HG03439 (cell line): ENCODE results near the gene SCAMP2.

ENCODE experiments used
- ATAC-seq: cut with Tn5 transposase; IDR thresholded peaks from one replicate; pipeline ENCODE4 v1.9.1; 2021; ENCODE audit warnings: mild to moderate bottlenecking, moderate library complexity; ENCODE audit not compliant: unreplicated experiment

The SCAMP2 gene

DNA sequence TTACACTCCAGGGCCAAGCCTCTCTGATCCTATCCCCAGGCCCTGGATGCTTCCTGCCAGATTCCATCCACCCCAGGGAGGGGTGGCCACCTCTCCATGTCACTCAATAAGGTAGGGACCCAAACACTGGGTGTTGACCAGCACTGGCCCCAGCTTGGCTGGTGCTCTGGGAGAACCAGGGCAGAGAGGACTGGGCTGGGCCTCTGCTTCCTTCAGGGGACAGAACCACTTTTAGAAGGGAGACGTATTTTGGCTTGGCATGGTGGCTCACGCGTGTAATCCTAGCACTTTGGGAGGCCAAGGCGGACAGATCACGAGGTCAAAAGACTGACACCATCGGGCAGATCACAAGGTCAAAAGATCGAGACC lies 51.4 kb downstream of the SCAMP2 start:
- no peak for ATAC-seq

DNA sequence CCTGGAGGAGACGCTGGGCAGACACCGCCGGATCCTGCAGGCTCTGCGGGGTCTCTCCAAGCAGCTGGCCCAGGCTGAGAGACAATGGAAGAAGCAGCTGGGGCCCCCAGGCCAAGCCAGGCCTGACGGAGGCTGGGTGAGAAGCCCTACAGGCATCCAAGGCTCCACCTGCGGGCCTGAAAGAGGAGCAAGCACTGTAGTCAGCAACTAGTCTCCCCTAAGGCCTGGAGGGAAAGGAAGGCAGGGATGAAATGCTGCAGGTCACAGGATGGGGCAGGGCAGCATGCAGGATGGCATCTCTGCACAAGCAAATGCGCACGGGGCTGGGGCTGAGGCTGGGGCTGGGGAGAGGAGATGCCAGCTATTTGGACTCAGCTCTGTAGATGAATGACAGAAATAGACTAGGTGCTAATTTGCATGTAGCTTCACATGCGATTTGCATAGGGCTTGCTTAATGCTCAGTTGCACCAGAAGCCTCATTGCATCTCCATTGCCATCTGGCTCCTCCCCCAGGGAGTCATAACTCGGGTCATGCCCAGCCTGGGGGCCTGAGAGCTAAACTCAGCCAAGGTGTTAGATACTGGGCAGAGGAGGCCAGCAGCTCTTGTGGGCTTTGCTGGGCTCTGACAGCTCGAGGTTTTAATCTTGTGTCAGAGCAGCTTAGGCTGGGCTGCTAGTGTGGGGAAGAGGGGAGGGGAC lies 51.9 kb downstream of the SCAMP2 start:
- ATAC-seq: no peak

DNA sequence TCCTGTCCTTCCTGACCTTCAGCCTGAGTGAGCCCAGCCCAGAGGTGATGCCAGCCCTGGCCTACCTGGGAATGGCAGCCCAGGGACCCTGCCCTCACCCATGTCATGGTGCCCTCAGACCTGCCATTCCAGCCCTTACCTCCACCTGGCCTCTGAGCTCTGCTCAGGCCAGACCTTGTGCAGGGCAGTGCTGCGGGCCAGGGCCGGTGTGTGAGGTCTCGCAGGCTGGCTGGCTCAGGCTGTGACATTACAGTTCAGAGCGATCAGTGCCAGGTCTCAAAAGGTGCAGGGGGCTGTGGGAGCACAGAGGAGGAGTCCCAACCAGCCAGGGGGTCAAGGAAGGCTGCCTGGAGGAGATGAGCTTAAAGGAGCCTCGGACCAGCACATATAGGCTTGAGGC lies 53.1 kb downstream of the SCAMP2 start:
- ATAC-seq: no peak

DNA sequence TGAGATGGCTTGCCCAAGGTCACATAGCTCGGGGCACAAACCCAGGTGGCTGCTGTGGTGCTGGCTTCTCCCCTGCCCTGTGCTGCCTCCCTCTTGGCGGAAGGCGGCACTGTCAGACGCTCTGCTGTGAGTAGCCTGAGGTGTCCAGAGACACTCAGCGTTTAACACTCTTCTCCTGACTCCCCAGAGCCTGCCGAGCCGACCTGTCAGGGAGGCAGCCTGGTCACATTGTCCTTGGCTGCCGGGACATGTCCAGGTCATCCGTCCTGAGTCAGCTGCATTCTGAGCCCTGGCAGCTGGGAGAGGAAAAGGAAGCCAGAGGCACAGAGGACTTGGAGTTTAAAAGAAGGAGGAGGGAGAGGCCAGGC lies 55.8 kb downstream of the SCAMP2 start:
- no peak for ATAC-seq

DNA sequence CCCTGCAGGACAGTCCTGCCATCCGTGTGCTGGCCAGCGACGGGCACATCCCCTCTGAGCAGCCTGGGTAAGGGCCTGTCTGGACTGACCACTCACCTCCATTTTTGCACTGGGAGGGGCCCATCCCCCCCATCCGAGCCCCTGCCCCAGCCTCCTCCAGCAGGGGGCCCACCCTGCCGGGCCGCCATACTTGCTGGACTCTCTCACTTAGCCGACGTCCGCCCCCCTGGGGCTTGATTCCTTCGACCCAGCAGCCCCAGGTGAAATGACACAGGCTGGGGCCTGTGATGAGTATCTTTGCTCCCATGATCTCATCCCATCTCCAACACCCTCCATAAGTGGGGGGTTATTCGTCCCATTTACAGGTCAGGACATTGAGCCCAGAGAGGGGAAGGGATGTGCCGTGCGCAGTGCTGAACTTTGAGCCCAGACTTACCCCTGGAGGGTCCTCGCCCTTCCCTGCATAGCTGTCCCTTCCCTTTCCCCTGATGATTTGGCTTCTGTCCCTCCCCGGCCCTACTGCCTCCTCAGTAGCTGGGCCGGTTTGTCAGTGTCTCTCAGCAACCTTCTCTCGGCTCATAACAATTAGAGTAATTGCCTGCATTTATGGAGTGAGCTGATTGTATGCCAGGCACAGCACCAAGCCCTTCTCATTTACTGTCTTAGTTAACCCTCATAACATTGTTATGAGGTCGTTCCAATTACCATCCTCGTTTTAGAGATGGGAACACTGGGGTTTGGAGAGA lies 56.4 kb downstream of the SCAMP2 start:
- no peak for ATAC-seq

DNA sequence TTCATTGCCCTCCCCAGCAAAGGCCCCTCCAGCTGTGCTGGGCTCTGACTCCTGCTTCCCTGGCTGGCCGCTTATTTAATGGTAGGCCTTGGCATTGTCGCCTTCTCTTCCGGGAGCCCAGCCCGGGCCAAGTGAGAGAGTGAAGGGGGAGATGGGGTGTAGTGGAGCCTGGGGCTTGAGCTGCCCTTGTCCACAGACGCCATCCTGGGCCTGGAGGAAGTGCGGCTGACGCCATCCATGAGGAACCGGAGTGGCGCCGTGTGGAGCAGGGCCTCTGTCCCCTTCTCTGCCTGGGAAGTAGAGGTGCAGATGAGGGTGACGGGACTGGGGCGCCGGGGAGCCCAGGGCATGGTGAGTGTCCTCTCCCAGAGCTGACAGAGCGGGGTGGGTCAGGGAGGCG lies 57.2 kb downstream of the SCAMP2 start:
- no peak for ATAC-seq

DNA sequence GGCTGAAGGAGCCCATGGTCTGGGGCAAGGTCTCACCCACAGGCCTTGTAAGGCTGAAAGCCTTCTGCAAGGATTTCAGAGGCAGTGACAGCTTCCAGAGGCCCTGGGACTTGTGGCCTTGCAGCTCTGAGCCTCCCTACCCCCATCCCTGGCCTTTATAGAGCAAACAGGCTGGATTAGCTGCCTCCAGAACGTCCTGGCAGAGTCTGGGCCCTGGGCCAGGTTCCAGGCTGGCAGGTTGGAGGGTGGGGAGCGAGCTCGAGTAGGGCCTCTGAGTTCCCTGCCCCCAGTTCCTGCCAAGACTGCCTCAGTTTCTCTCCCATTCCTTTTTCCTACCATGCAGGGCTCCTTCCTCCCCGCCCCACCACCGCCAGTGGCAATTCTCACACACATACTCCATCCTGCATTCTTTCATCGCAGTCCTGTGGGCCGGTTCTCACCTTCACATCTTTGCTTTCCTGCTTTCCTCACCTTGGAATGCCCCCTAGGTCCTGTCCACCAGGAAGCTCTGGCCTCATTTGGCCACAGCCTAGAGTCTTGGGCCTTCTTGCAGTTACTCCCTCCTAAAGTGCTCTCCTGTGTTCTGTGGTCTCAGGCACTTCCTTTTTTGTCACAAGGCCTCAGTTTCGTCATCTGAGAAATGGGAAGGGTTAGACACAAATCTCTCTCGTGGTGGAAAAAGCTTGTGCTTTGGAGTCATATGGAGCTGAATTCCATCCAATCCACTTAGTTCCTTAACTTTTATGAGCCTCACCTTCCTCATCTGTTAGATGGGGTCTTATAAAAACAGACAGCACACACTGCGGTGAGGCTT lies 57.8 kb downstream of the SCAMP2 start:
- no peak for ATAC-seq

DNA sequence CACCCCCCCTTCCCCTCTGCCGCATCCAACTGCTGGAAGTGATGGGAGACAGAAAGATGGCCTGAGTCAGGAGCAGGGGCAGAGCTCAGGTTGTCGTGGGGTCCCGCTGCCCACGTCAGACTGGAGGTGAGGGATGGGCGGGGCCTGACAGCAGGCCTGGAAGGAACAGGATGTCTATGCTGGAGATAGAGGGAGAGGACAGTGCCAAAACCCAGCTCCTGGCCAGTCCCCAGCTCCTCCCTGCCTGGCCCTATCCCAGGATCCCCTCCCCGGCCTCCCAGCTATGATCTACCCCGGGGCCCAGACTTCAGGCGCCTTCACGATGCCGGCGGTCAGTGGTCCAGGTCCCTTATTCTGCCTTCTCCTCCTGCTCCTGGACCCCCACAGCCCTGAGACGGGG lies 60.6 kb downstream of the SCAMP2 start, which contains the start of gene LMAN1L:
Gene LMAN1L, plus strand, starts transcription at position 303 of the 400 bp plus-strand sequence. Its CDS starts 20 bp downstream, at position 323.
- ATAC-seq: no peak

DNA sequence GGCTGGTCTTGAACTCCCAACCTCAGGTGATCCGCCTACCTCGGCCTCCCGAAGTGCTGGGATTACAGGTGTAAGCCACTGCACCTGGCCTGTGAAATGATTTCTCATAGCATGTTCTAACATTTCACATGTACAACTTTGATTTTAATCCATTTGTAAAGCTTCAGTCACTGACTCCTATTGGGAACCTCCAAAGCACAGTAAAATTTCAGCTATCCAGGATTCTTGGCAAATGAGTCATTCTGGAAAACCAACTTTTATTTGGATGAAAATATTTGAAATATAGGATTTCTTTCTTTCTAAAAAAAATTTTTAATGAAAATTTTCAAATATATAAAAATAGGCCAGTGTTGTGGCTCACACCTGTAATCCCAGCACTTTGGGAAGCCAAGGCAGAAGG lies 63.2 kb downstream of the SCAMP2 start:
- no peak for ATAC-seq

DNA sequence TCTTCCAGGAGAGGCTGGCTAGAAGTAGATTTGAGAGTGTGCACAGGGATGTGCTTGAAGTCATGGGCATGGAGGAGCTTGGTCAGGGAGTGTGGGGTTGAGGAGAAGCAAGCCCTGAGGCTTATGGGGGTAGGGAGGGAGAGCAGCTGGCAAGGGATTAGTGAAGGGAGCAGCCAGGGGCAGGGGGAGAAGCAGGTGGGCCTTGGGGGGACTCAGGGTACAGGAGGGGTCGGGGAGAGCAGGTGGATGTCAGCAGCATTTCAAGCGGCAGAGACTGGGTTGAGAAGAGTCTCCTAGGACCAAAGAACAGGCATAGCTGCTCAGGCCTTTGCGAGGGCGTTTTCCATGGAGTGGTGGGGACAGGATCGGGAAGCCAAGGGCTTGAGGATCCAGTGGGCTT lies 63.9 kb downstream of the SCAMP2 start:
- no peak for ATAC-seq

DNA sequence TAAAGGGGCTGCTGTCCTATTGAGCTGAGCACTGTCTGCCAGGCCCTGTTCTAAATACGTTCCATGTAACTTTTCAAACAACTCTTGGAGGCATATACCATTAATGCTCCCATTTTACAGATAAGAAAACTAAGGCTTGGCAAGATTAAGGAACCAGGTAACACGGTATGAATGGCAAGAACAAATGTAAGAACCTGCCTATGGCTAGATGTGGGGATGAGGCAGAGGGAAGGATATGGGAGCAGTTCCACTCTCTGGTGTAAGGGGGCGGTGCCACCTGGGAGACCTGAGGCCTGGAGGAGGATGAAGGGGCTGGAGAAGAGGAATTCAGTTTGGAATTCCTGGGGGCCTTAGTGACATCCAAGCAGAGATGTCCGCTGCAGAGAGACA lies 64.3 kb downstream of the SCAMP2 start:
- no peak for ATAC-seq

DNA sequence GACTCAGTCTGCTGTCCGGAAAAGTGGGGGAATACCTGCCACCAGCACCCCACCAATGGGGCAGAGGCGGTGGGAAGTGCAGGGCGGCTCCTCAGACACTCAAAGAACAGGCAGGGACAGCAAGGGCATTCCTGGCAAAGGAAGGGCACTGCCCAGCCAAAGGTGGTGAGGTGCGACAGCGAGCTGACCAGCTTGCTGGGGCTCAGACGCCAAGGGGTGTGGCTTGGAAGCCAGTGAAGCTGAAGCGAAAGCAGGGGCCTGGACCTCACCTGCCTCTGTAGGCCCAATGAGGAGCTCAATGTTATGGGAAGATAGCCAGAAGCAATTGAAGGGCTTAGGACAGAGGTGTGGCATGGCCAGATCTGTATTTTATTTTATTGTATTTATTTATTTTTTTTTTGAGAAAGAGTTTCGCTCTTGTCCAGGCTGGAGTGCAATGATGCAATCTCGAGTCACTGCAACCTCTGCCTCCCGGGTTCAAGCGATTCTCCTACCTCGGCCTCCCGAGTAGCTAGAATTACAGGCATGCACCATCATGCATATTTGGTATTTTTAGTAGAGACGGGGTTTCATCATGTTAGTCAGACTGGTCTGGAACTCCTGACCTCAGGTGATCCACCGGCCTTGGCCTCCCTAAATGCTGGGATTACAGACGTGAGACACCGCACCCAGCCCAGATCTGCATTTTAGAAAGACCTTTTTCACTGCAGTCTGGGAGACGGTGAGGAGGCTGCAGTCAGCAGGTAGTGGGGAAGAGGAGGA lies 64.9 kb downstream of the SCAMP2 start:
- no peak for ATAC-seq

DNA sequence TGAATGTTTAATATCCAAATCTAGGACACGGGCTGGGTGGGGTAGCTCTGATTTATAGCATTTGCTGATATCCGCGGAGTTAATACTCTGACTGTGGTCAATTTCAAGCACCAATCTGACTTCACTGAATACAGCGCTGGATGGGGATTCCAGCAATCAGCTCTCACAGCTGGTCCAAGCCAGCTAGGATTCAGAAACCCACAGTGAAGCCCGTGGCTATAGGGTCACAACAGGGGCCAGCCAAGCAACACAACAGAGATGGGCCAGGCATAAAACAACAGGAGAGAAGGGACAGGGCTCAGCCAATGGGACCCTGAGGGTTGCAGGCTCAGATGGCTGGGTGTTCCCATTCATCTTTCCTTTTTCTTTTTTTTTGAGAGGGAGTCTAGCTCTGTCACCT lies 65.9 kb downstream of the SCAMP2 start:
- no peak for ATAC-seq

DNA sequence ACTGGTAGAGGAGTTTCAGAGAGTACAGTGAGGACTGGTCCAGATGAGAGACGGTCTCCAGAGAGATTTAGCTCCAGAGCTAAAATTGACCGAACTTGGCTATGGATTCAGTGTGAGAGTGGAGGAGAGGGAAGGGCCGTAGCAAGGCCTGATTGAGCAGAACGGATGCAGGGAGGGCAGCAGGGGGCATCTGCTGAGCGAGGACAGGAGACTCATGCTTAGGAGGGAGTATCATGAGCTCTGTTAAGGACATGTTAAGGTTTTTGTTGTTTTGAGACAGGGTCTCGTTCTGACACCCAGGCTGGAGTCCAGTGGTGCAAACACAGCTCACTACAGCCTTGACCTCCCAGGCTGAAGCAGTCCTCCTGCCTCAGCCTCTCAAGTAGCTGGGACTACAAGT lies 68.2 kb downstream of the SCAMP2 start:
- no peak for ATAC-seq

DNA sequence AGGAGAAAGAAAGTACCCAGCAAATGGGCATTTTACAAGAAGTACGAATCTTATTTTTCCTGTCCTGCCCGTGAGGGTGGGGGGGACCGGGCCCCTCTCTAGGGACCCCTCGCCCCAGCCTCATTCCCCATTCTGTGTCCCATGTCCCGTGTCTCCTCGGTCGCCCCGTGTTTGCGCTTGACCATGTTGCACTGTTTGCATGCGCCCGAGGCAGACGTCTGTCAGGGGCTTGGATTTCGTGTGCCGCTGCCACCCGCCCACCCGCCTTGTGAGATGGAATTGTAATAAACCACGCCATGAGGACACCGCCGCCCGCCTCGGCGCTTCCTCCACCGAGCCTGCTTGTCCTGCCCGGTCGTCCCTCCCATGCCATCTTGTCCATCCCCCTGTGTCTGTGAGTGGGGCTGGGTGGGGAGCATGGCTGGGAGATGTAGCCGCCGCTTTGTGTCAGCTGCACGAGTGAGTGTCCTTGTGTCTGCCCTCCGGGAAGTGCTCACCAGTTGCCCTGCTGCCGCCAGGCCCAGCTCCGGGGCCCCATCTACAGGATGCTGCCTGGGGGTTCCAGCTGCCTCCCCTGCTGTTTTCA lies 70.2 kb downstream of the SCAMP2 start:
- ATAC-seq: no peak

DNA sequence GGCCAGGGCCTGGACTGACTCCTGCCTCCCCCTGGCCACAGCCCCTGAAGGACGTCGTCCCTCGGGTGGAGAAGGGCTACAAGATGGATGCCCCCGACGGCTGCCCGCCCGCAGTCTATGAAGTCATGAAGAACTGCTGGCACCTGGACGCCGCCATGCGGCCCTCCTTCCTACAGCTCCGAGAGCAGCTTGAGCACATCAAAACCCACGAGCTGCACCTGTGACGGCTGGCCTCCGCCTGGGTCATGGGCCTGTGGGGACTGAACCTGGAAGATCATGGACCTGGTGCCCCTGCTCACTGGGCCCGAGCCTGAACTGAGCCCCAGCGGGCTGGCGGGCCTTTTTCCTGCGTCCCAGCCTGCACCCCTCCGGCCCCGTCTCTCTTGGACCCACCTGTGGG lies 70.9 kb downstream of the SCAMP2 start:
- no peak for ATAC-seq

DNA sequence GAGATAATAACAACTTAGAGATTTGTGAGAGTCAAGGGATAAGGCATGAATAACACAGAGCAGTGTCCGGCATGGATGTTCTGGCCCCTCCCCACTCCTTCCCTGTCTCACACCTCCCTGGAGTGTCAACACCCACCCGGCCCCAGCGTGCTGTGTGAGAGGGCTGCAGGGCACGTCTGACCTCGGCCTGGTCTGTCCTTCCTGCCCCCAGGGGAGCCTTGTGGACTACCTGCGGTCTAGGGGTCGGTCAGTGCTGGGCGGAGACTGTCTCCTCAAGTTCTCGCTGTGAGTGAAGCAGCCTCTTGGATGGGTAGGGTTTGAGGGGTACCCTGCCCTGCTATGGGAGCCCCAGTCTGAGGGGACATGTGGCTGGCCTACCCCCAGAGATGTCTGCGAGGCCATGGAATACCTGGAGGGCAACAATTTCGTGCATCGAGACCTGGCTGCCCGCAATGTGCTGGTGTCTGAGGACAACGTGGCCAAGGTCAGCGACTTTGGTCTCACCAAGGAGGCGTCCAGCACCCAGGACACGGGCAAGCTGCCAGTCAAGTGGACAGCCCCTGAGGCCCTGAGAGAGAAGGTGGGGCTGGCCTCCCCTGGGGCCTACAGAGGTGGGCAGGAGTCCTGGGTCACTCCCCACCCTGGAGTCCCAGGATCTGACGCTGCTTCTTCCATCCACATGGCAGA lies 71.7 kb downstream of the SCAMP2 start:
- ATAC-seq: no peak

DNA sequence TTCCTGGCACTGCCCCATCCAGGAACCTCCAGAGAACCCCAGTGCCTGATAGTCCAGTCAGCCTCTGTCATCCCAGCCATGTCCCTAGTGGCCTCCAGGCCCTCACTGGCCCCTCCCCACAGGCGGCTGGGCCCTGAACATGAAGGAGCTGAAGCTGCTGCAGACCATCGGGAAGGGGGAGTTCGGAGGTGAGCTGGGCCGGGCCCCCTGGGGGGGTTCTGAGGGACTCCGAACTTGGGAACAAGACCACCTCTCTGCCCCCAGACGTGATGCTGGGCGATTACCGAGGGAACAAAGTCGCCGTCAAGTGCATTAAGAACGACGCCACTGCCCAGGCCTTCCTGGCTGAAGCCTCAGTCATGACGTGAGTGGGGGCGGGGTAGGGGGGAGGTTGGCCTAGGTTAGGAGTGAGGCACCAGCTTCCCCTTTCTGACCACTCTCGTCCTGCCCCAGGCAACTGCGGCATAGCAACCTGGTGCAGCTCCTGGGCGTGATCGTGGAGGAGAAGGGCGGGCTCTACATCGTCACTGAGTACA lies 72.5 kb downstream of the SCAMP2 start:
- no peak for ATAC-seq

DNA sequence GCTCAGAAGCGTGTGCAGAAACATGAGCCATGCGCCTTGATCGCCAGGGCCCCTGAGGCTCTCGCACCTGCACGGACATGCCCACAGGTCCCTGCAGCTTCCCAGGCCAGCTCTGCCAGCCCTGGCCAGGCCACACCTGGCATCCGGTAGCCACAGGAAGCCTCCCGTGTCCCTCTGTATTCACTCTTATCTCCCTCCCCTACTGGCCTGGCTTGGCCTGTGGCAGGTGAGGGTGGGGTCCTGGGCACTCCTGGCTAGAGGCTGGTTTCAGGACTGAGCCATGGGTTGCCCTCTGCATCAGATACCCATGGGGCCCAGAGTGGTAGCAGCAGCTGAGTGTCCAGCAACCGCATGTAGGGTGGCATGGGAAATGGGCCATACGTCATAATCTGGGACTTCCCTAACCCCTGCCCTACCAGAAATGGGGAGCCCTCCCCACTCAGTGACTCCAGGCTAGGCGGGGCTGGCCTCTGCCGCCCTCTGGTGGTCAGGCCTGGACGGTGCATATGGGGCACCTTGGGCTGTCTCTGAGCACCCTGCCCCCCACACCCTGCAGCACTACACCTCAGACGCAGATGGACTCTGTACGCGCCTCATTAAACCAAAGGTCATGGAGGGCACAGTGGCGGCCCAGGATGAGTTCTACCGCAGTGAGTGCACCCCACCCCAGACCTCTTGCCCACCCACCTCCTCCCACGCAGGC lies 73.2 kb downstream of the SCAMP2 start:
- peak; percentile 66 for ATAC-seq
